IMR-90 (cell line): Measurements from ENCODE around the gene VSIR.

Experiments
- BHLHE40 ChIP-seq: fragments of 150-350 bp; IDR thresholded peaks from 2 replicates; pipeline ENCODE4 v1.6.1; 2016; ENCODE audit warnings: mild to moderate bottlenecking, low read depth, low read length
- CEBPB ChIP-seq: IDR thresholded peaks from 2 replicates; pipeline ENCODE4 v1.6.1; 2012; ENCODE audit warnings: low read depth, low read length, improper control_type of control experiment
- CHD1 ChIP-seq: IDR thresholded peaks from 2 replicates; pipeline ENCODE4 v1.6.1; 2012; ENCODE audit warnings: low read depth, low read length, improper control_type of control experiment
- CTCF ChIP-seq: conservative IDR thresholded peaks from 2 replicates; pipeline ENCODE4 v1.5.1; 2012; ENCODE audit warnings: mild to moderate bottlenecking, low read depth, low read length, improper control_type of control experiment
- ELK1 ChIP-seq: fragments of 150-350 bp; IDR thresholded peaks from 2 replicates; pipeline ENCODE4 v1.6.1; 2016; ENCODE audit warnings: low read depth, mild to moderate bottlenecking, low read length, moderate library complexity, borderline replicate concordance
- FOS ChIP-seq: fragments of 150-350 bp; IDR thresholded peaks from 2 replicates; pipeline ENCODE4 v1.6.1; 2016; ENCODE audit warnings: low read depth, low read length
- MAFK ChIP-seq: IDR thresholded peaks from 2 replicates; pipeline ENCODE4 v1.6.1; 2012; ENCODE audit warnings: low read depth, low read length, improper control_type of control experiment
- MXI1 ChIP-seq: IDR thresholded peaks from 2 replicates; pipeline ENCODE4 v1.6.1; 2012; ENCODE audit warnings: low read depth, mild to moderate bottlenecking, low read length, moderate library complexity, borderline replicate concordance
- NFE2L2 ChIP-seq: fragments of 150-350 bp; IDR thresholded peaks from 2 replicates; pipeline ENCODE4 v1.6.1; 2016; ENCODE audit warnings: low read depth, mild to moderate bottlenecking, low read length
- POLR2A ChIP-seq: IDR thresholded peaks from 2 replicates; pipeline ENCODE4 v1.6.1; 2012; ENCODE audit warnings: mild to moderate bottlenecking, low read depth, low read length
- RAD21 ChIP-seq: IDR thresholded peaks from 2 replicates; pipeline ENCODE4 v1.6.1; 2012; ENCODE audit warnings: low read length, improper control_type of control experiment
- RFX5 ChIP-seq: IDR thresholded peaks from 2 replicates; pipeline ENCODE4 v1.8.0; 2012; ENCODE audit warnings: low read depth, mild to moderate bottlenecking, low read length, moderate library complexity
- SMC3 ChIP-seq: fragments of 150-350 bp; IDR thresholded peaks from 2 replicates; pipeline ENCODE4 v1.6.1; 2016; ENCODE audit warnings: low read depth, mild to moderate bottlenecking, antibody characterized with exemption, low read length, moderate library complexity
- USF2 ChIP-seq: fragments of 150-350 bp; IDR thresholded peaks from 2 replicates; pipeline ENCODE4 v1.6.1; 2017; ENCODE audit warnings: mild to moderate bottlenecking, antibody characterized with exemption, low read length, low read depth

- TF ChIP-seq CTCF = no peak
- no peak for TF ChIP-seq CHD1
- no peak for TF ChIP-seq POLR2A
- TF ChIP-seq BHLHE40 = no peak
- TF ChIP-seq ELK1 = no peak
- peak; percentile 69 for TF ChIP-seq CEBPB
- TF ChIP-seq RFX5 = no peak
- no peak for TF ChIP-seq USF2
- no peak for TF ChIP-seq SMC3
- no peak for TF ChIP-seq MXI1
- TF ChIP-seq MAFK = no peak
- TF ChIP-seq FOS = no peak
- no peak for TF ChIP-seq NFE2L2
- no peak for TF ChIP-seq RAD21
Measured at GRCh38 chr10:71754562-71754961, 18.8 kb downstream of the VSIR start.
